Superior temporal gyrus (tissue), 1 donor: ENCODE data around the gene GOLPH3.
A peak's percentile ranks its signal among the peaks of the same experiment; 100 is the strongest.
"Not testable (repeated sequence)": the region's sequence is repeated elsewhere in the genome, so short reads cannot be mapped to it uniquely, and the experiment has no call there.

Source experiments
- DNase-seq: peaks from one replicate; pipeline ENCODE4 v3.0.0-alpha.2; 2016; ENCODE audit errors: extremely low spot score

GOLPH3 gene

GRCh38 chr5:32174011-32174870, at the start of gene GOLPH3:
Gene GOLPH3 (minus strand): TSS chr5:32174319. CDS start chr5:32174034, 285 bp downstream.
- DNase-seq: peak; percentile 91

GRCh38 chr5:32222723-32223470, 48.8 kb upstream of the GOLPH3 start:
- no peak for DNase-seq

GRCh38 chr5:32217886-32218396, 43.8 kb upstream of the GOLPH3 start:
- DNase-seq: peak; percentile 74

- not testable (repeated sequence) for DNase-seq
Measured at GRCh38 chr5:32214344-32214743, 40.2 kb upstream of the GOLPH3 start.

- no peak for DNase-seq
Measured at GRCh38 chr5:32210151-32210550, 36.0 kb upstream of the GOLPH3 start.

GRCh38 chr5:32208837-32209236, 34.7 kb upstream of the GOLPH3 start:
- not testable (repeated sequence) for DNase-seq

- DNase-seq: no peak
Measured at GRCh38 chr5:32207355-32207634, 33.2 kb upstream of the GOLPH3 start.

- DNase-seq: no peak
Measured at GRCh38 chr5:32206509-32207354, 32.6 kb upstream of the GOLPH3 start.

- no peak for DNase-seq
Measured at GRCh38 chr5:32206053-32206452, 31.9 kb upstream of the GOLPH3 start.

- DNase-seq: no peak
Measured at GRCh38 chr5:32202394-32202793, 28.3 kb upstream of the GOLPH3 start.

GRCh38 chr5:32201122-32201753, 27.1 kb upstream of the GOLPH3 start:
- no peak for DNase-seq

GRCh38 chr5:32197032-32197431, 22.9 kb upstream of the GOLPH3 start:
- DNase-seq: no peak

GRCh38 chr5:32195265-32195664, 21.1 kb upstream of the GOLPH3 start:
- DNase-seq: no peak

GRCh38 chr5:32193591-32193990, 19.5 kb upstream of the GOLPH3 start:
- DNase-seq: no peak

- no peak for DNase-seq
Measured at GRCh38 chr5:32190095-32190494, 16.0 kb upstream of the GOLPH3 start.

GRCh38 chr5:32187675-32188074, 13.6 kb upstream of the GOLPH3 start:
- DNase-seq: no peak

GRCh38 chr5:32182463-32183063, 8.4 kb upstream of the GOLPH3 start:
- DNase-seq: no peak

- peak; percentile 76 for DNase-seq
Measured at GRCh38 chr5:32173267-32174010, 680 bp downstream of the GOLPH3 start.

GRCh38 chr5:32172923-32173266, 1.2 kb downstream of the GOLPH3 start:
- DNase-seq: no peak

GRCh38 chr5:32172186-32172911, 1.8 kb downstream of the GOLPH3 start:
- DNase-seq: not testable (repeated sequence)
